Osteoblast (primary cell): ENCODE results near the gene ASPSCR1. TPM values are rescaled to one million over a fixed set of nuclear protein-coding genes. Genes with fewer than 3 reads are reported as not detected.

Source experiments
- DNase-seq: peaks from one replicate; pipeline ENCODE4 v3.0.0; 2011; ENCODE audit warnings: low spot score, mixed read lengths; ENCODE audit not compliant: insufficient read length; ENCODE audit errors: missing footprints
- H2AFZ ChIP-seq: 2 replicates; pipeline ENCODE4 v1.6.0; 2011; ENCODE audit warnings: mild to moderate bottlenecking, low read length
- H3K27ac ChIP-seq: 2 replicates; pipeline ENCODE4 v1.5.1; 2011; ENCODE audit warnings: mild to moderate bottlenecking, low read depth, low read length, moderate library complexity
- H3K27me3 ChIP-seq: 2 replicates; pipeline ENCODE4 v1.6.0; 2012; ENCODE audit warnings: mild to moderate bottlenecking, control low read depth, inconsistent platforms, low read length, moderate library complexity; ENCODE audit not compliant: insufficient read depth
- H3K36me3 ChIP-seq: 2 replicates; pipeline ENCODE4 v1.5.1; 2011; ENCODE audit warnings: mild to moderate bottlenecking, low read length, control low read depth, moderate library complexity; ENCODE audit not compliant: insufficient read depth
- H3K4me1 ChIP-seq: 2 replicates; pipeline ENCODE4 v1.5.1; 2011; ENCODE audit warnings: mild to moderate bottlenecking, low read length, control low read depth, moderate library complexity; ENCODE audit not compliant: insufficient read depth
- H3K4me2 ChIP-seq: 2 replicates; pipeline ENCODE4 v1.6.0; 2011; ENCODE audit warnings: mild to moderate bottlenecking, low read length; ENCODE audit not compliant: insufficient read depth
- H3K4me3 ChIP-seq: fragments of 200-600 bp; sonication (generic); 3 replicates; pipeline ENCODE4 v1.5.1; 2012; ENCODE audit warnings: mild to moderate bottlenecking, low read length, inconsistent platforms; ENCODE audit not compliant: insufficient read depth
- H3K79me2 ChIP-seq: 2 replicates; pipeline ENCODE4 v1.6.0; 2012; ENCODE audit warnings: mild to moderate bottlenecking, low read length, control low read depth, inconsistent platforms; ENCODE audit not compliant: insufficient read depth
- H3K9me3 ChIP-seq: 2 replicates; pipeline ENCODE4 v1.5.1; 2011; ENCODE audit warnings: low read depth, low read length, control low read depth
- H4K20me1 ChIP-seq: 2 replicates; pipeline ENCODE4 v1.6.0; 2012; ENCODE audit warnings: mild to moderate bottlenecking, low read length, control low read depth; ENCODE audit not compliant: insufficient read depth
- total RNA-seq: library from RNA; depleted of rRNA; stranded (reverse); fragments of >200 nt; gene quantifications from 2 replicates; pipeline ENCODE4 v1.2.3, GENCODE V29; 2012
- TF ChIP-seq, protein P1 (sequence below): IDR thresholded peaks from 2 replicates; pipeline ENCODE4 v1.5.1; 2011; ENCODE audit warnings: mild to moderate bottlenecking, low read depth, low read length, moderate library complexity; ENCODE audit errors: extremely low read depth

The ASPSCR1 gene
- total RNA-seq, 1 donor = 35.8 TPM

DNA sequence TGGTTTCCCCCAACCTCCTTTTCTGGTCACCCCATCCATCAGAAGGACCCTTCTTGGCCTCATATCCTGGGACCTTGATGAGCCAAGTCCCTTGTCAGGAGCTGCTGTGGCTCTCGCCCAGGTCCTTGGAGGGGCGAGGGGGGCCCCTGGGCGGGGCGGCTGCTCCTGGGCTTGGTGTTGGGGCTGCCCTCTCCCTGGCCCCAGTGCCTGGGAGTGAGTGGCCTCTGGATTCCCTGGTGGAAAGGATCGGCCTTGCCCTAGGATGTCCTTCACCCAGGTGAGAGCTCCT, 10.2 kb upstream of the ASPSCR1 start:
- Histone ChIP-seq H3K27ac (no peak overlapping the region), H3K79me2 (no peaks in the 10 kb centered on the region), H3K4me1 (peaks cover 6% of the 10 kb centered on the region), H3K4me2 (no peak overlapping the region), H3K36me3 (no peaks in the 10 kb centered on the region), H3K27me3 (peaks cover 13% of the 10 kb centered on the region), H3K9me3 (no peaks in the 10 kb centered on the region), H2AFZ (no peak overlapping the region), H4K20me1 (no peaks in the 10 kb centered on the region), H3K4me3 (no peak overlapping the region)
- DNase-seq = no peak
- TF ChIP-seq, protein P1, sequence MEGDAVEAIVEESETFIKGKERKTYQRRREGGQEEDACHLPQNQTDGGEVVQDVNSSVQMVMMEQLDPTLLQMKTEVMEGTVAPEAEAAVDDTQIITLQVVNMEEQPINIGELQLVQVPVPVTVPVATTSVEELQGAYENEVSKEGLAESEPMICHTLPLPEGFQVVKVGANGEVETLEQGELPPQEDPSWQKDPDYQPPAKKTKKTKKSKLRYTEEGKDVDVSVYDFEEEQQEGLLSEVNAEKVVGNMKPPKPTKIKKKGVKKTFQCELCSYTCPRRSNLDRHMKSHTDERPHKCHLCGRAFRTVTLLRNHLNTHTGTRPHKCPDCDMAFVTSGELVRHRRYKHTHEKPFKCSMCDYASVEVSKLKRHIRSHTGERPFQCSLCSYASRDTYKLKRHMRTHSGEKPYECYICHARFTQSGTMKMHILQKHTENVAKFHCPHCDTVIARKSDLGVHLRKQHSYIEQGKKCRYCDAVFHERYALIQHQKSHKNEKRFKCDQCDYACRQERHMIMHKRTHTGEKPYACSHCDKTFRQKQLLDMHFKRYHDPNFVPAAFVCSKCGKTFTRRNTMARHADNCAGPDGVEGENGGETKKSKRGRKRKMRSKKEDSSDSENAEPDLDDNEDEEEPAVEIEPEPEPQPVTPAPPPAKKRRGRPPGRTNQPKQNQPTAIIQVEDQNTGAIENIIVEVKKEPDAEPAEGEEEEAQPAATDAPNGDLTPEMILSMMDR = no peak

DNA sequence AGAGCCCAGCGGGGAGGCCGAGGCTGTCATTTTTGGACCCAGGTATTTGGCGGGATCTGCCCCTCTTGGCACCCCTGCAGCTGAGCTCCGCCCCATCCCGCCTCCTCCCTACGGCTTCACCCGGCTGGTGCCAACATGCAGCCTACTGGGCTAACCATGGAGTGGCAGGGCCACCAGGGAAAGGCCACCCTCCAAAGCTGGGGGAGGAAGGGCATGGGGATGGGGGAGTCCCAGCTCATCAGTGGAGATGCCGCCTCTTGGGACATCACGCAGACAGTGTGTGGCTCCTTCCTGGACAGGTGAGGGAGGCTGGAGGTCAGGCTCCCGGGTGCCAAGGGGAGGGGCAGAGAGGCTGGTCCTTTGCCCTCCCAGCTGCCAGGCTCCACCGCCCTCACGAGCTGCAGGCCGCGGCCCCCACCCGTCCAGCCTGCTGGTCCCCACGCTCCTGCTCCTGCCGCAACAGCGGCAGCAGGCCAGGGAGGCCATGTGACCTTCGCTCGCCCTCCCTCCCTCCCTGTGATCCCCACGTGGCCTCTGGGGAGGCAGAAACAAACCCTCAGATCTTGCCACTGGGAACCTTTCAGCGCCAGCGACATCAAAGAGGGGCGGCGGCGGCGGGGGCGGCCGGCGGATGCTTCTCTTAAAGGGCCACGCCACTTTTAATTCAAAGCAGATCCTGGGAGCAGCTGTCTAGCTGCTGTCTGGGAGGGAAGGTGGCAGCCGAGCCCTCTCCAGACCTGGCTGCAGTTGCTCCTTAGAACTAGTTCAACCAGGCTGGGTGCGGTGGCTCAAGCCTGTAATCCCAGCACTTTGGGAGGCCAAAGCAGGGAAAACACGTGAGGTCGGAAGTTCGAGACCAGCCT, 9.7 kb upstream of the ASPSCR1 start:
- Histone ChIP-seq H3K4me3 (peak overlapping the region; percentile 46), H2AFZ (peak overlapping the region; percentile 81), H4K20me1 (no peaks in the 10 kb centered on the region), H3K9me3 (no peaks in the 10 kb centered on the region), H3K4me2 (peak overlapping the region; percentile 74), H3K4me1 (peaks cover 6% of the 10 kb centered on the region), H3K79me2 (no peaks in the 10 kb centered on the region), H3K36me3 (no peaks in the 10 kb centered on the region), H3K27me3 (peaks cover 8% of the 10 kb centered on the region), H3K27ac (no peak overlapping the region)
- TF ChIP-seq, protein P1 = no peak
- DNase-seq = peak; percentile 96

DNA sequence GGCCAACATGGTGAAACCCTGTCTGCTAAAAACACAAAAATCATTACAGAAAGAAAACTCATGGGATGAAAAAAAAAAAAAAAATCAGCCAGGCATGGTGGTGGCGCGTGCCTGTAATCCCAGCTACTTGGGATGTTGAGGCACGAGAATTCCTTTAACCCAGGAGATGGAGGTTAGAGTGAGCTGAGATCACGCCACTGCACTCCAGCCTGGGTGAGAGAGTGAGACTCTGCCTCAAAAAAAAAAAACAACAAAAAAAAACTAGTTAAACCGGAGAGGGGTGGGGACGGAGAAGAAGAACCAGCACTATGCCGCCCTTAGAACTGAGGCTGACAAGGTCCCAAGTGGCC, 9.1 kb upstream of the ASPSCR1 start:
- Histone ChIP-seq H3K27me3 (peaks cover 2% of the 10 kb centered on the region), H3K4me3 (peak overlapping the region; percentile 46)

More for the DNA sequence above, 9.1 kb upstream of the ASPSCR1 start:
- H3K79me2 ChIP-seq = no peaks in the 10 kb centered on the region
- H4K20me1 ChIP-seq = no peaks in the 10 kb centered on the region
- no peaks in the 10 kb centered on the region for H3K36me3 ChIP-seq
- DNase-seq = no peak
- TF ChIP-seq, protein P1 = no peak
- H3K9me3 ChIP-seq = peaks cover under 1% of the 10 kb centered on the region
- peak overlapping the region; percentile 81 for H2AFZ ChIP-seq
- peaks cover 6% of the 10 kb centered on the region for H3K4me1 ChIP-seq
- H3K4me2 ChIP-seq = peak overlapping the region; percentile 74
- no peak overlapping the region for H3K27ac ChIP-seq
